ENCODE measurements around the gene KIN. TPM values are rescaled to one million over a fixed set of nuclear protein-coding genes. Genes with fewer than 3 reads are reported as not detected.

The KIN gene
- total and polyA plus RNA-seq, 2 of the 4 experiments (the other 2 are of a cell fraction): 3.0 to 6.4 TPM

DNA sequence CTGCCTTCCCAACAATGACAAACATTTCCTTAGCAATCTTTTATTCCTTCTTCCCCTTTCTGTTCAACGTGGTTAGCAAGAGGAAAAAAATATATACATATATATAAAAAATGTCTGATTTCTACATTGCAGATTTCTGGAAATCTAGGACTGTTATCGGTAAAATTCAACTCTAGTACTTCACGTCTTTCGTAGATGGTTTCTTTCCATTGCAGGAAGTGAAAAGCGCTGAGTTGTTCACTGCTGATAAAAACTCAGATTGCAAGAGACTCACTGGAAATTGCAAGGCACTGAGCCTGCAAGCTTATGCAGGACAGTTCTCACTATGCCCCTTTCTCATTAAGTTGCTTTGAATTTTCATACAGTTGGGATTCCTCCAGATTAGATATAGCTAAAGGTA is 23.9 kb downstream of the KIN start:
- ChIA-PET POLR2A (ENCODE audit: unreplicated experiment) (no interaction called here), CTCF (no interaction called here)
- 0 out of 2 replicates have a peak, but pooled peaks cover 1% of the 10 kb centered on the region for H3K4me1 ChIP-seq (ENCODE audit: control insufficient read depth, insufficient read depth, low read length)
- no peak for TF ChIP-seq BHLHE40 (IDR thresholded peaks at IDR 0.05; ENCODE audit: low read depth, low read length)
- TF ChIP-seq, protein P1, sequence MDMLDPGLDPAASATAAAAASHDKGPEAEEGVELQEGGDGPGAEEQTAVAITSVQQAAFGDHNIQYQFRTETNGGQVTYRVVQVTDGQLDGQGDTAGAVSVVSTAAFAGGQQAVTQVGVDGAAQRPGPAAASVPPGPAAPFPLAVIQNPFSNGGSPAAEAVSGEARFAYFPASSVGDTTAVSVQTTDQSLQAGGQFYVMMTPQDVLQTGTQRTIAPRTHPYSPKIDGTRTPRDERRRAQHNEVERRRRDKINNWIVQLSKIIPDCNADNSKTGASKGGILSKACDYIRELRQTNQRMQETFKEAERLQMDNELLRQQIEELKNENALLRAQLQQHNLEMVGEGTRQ (IDR thresholded peaks at IDR 0.05; ENCODE audit: low read depth, low read length): no peak
- no peak for TF ChIP-seq SMC3 (IDR thresholded peaks at IDR 0.05; ENCODE audit: low read depth, low read length)
- TF ChIP-seq MAZ (IDR thresholded peaks at IDR 0.05; ENCODE audit: borderline replicate concordance, low read depth, low read length): no peak
- no peak for TF ChIP-seq RAD21 (IDR thresholded peaks at IDR 0.05; ENCODE audit: low read length)
- TF ChIP-seq RFX5 (IDR thresholded peaks at IDR 0.05; ENCODE audit: low read depth, low read length): no peak
- TF ChIP-seq POLR2A (IDR thresholded peaks at IDR 0.05; ENCODE audit: low read depth, low read length): no peak
- TF ChIP-seq CHD1 (IDR thresholded peaks at IDR 0.05; ENCODE audit: low read depth, low read length): no peak
- no peak for TF ChIP-seq MXI1 (IDR thresholded peaks at IDR 0.05; ENCODE audit: borderline replicate concordance, low read depth, low read length)
- no peak overlapping the region for H3K23ac ChIP-seq (ENCODE audit: low read depth, low read length)
- no peak overlapping the region for H2BK15ac ChIP-seq (ENCODE audit: low read depth, low read length)
- no peak overlapping the region for H3K27ac ChIP-seq (ENCODE audit: insufficient read depth, low read length)
- H3K9me1 ChIP-seq (ENCODE audit: insufficient read depth, low read length): no peaks in the 10 kb centered on the region; the same call in 1 of the 2 replicates
- no peak overlapping the region for H4K91ac ChIP-seq (ENCODE audit: insufficient read depth, low read depth, low read length)
- no peaks in the 10 kb centered on the region for H3K27me3 ChIP-seq (ENCODE audit: control insufficient read depth, insufficient read depth, low read length)
- peaks cover 34% of the 10 kb centered on the region for H3K36me3 ChIP-seq (ENCODE audit: control insufficient read depth, insufficient read depth, low read length)
- no peak overlapping the region for H2AFZ ChIP-seq (replicated peaks; ENCODE audit: low read length, poor library complexity)
- peaks cover 7% of the 10 kb centered on the region; the same call in 1 of the 2 replicates for H4K20me1 ChIP-seq (ENCODE audit: insufficient read depth, low read length)
- no peak overlapping the region for H3K4me3 ChIP-seq (ENCODE audit: insufficient read depth, low read depth, low read length)
- no peak overlapping the region for H2AK5ac ChIP-seq (ENCODE audit: low read depth, low read length)
- H3K14ac ChIP-seq (replicated peaks; ENCODE audit: low read depth, low read length): no peak overlapping the region
- WGBS, 2 experiments (ENCODE audit: extremely low coverage in 2 of 2, insufficient read length in 1 of 2): no CpG with 5 or more reads among the region's 5 CpGs
- DNase-seq (no peak), ATAC-seq (ENCODE audit: low read depth) (no peak)
- no peak overlapping the region for H3K4me2 ChIP-seq (ENCODE audit: low read depth, low read length)
- H4K8ac ChIP-seq (ENCODE audit: low read depth in 2 of 2, low read length in 2 of 2): no peak overlapping the region
- intact Hi-C loops (cut with micrococcal nuclease): no loop called here
- in situ Hi-C loops (cut with MboI; ENCODE audit: low sequenced_read_pairs): no loop called here
- H3K9ac ChIP-seq (ENCODE audit: low read depth, low read length): no peak overlapping the region
- H3K18ac ChIP-seq (ENCODE audit: low read depth, low read length): no peak overlapping the region
- no peaks in the 10 kb centered on the region for H3K9me3 ChIP-seq (ENCODE audit: control insufficient read depth, insufficient read depth, low read length)
- H2BK120ac ChIP-seq (ENCODE audit: low read depth, low read length): no peak overlapping the region
- no peak overlapping the region for H4K5ac ChIP-seq (ENCODE audit: low read depth, low read length)
- no peak overlapping the region for H2AK9ac ChIP-seq (replicated peaks; ENCODE audit: low read depth, low read length, poor library complexity)
- no peak overlapping the region for H3K56ac ChIP-seq (ENCODE audit: extremely low read depth, insufficient read depth, low read length)
- no peak overlapping the region for H2BK20ac ChIP-seq (ENCODE audit: low read depth, low read length)
- no peak overlapping the region for H2BK5ac ChIP-seq (ENCODE audit: low read depth, low read length, poor library complexity, severe bottlenecking)
- H3K4ac ChIP-seq (ENCODE audit: low read depth, low read length): no peak overlapping the region
- BruUV-seq (replicated peaks): no TSS peak
- H3K79me1 ChIP-seq (ENCODE audit: low read depth in 1 of 2, low read length in 2 of 2): peaks cover 4 to 6% of the 10 kb centered on the region in 2 experiments; a peak in 2 of 4 replicates
- dilution Hi-C loops (cut with HindIII; ENCODE audit: low sequenced_read_pairs, unreplicated experiment): no loop called here

All from IMR-90 (cell line).